Type B pancreatic cell (in vitro differentiated cells): ENCODE measurements around the gene SEC14L6. TPM values are rescaled to one million over a fixed set of nuclear protein-coding genes. Genes with fewer than 3 reads are reported as not detected.
"Not testable (repeated sequence)": the region's sequence is repeated elsewhere in the genome, so short reads cannot be mapped to it uniquely, and the experiment has no call there.

Experiments used
- DNase-seq: peaks from one replicate; pipeline ENCODE4 v3.0.0; 2021; ENCODE audit warnings: mixed read lengths; ENCODE audit not compliant: unreplicated experiment; ENCODE audit errors: extremely low spot score
- H3K27ac Mint-ChIP-seq: 2 replicates; pipeline ENCODE4 v1.8.0; 2021; ENCODE audit warnings: mild to moderate bottlenecking, mixed read lengths
- H3K27me3 Mint-ChIP-seq: 2 replicates; pipeline ENCODE4 v1.8.0; 2021; ENCODE audit warnings: mixed read lengths
- H3K36me3 Mint-ChIP-seq: 2 replicates; pipeline ENCODE4 v1.8.0; 2021; ENCODE audit warnings: mixed read lengths
- H3K4me1 Mint-ChIP-seq: one replicate; pipeline ENCODE4 v1.8.0; 2021; ENCODE audit warnings: mixed read lengths; ENCODE audit not compliant: unreplicated experiment
- H3K4me3 Mint-ChIP-seq: 2 replicates; pipeline ENCODE4 v1.8.0; 2021; ENCODE audit warnings: mild to moderate bottlenecking, mixed read lengths
- H3K9me3 Mint-ChIP-seq: 2 replicates; pipeline ENCODE4 v1.8.0; 2021; ENCODE audit warnings: mixed read lengths
- CTCF ChIP-seq: fragments of 200-600 bp; sonication (generic); conservative IDR thresholded peaks from 2 replicates; pipeline ENCODE4 v1.5.0; 2021; ENCODE audit warnings: antibody characterized with exemption, mild to moderate bottlenecking
- total RNA-seq: library from RNA; stranded (reverse); gene quantifications from 2 replicates; pipeline ENCODE4 v1.2.1, GENCODE V29; 2021; ENCODE audit warnings: low replicate concordance

Gene SEC14L6
- total RNA-seq, 1 donor from 2014 or later: 1.5 TPM

- H3K27ac Mint-ChIP-seq: no peak overlapping the region
- no peak overlapping the region for H3K4me3 Mint-ChIP-seq
- no peak for TF ChIP-seq CTCF
- H3K4me1 Mint-ChIP-seq: peaks cover 3% of the 10 kb centered on the region
- H3K27me3 Mint-ChIP-seq: peaks cover 12% of the 10 kb centered on the region
- H3K9me3 Mint-ChIP-seq: no peaks in the 10 kb centered on the region
- no peaks in the 10 kb centered on the region for H3K36me3 Mint-ChIP-seq
- DNase-seq: no peak
These were observed 18.2 kb upstream of the SEC14L6 start for GRCh38 chr22:30564761-30565119.

GRCh38 chr22:30564045-30564760, 17.7 kb upstream of the SEC14L6 start:
- Mint-ChIP-seq H3K4me3 (no peak overlapping the region), H3K27me3 (peaks cover 8% of the 10 kb centered on the region), H3K9me3 (no peaks in the 10 kb centered on the region), H3K27ac (no peak overlapping the region), H3K36me3 (no peaks in the 10 kb centered on the region), H3K4me1 (peaks cover 5% of the 10 kb centered on the region)
- TF ChIP-seq CTCF: no peak
- DNase-seq: no peak

GRCh38 chr22:30562366-30562765, 15.8 kb upstream of the SEC14L6 start:
- Mint-ChIP-seq H3K4me1 (peaks cover 5% of the 10 kb centered on the region), H3K27me3 (peaks cover 6% of the 10 kb centered on the region), H3K36me3 (no peaks in the 10 kb centered on the region), H3K9me3 (no peaks in the 10 kb centered on the region), H3K27ac (no peak overlapping the region), H3K4me3 (no peak overlapping the region)
- no peak for DNase-seq
- no peak for TF ChIP-seq CTCF

GRCh38 chr22:30561402-30562189, 15.1 kb upstream of the SEC14L6 start:
- peaks cover 5% of the 10 kb centered on the region for H3K4me1 Mint-ChIP-seq
- H3K9me3 Mint-ChIP-seq: no peaks in the 10 kb centered on the region
- no peak overlapping the region for H3K27ac Mint-ChIP-seq
- no peak for DNase-seq
- no peak for TF ChIP-seq CTCF
- H3K4me3 Mint-ChIP-seq: no peak overlapping the region
- no peaks in the 10 kb centered on the region for H3K36me3 Mint-ChIP-seq
- peaks cover 6% of the 10 kb centered on the region for H3K27me3 Mint-ChIP-seq

- not testable (repeated sequence) for H3K36me3 Mint-ChIP-seq, H3K9me3 Mint-ChIP-seq, H3K4me1 Mint-ChIP-seq, H3K27ac Mint-ChIP-seq, H3K4me3 Mint-ChIP-seq, DNase-seq, H3K27me3 Mint-ChIP-seq
These were observed 14.2 kb upstream of the SEC14L6 start for GRCh38 chr22:30560643-30561202.

- no peaks in the 10 kb centered on the region for H3K27me3 Mint-ChIP-seq
- TF ChIP-seq CTCF: no peak
- peaks cover 5% of the 10 kb centered on the region for H3K4me1 Mint-ChIP-seq
- no peak overlapping the region for H3K27ac Mint-ChIP-seq
- no peak for DNase-seq
- no peak overlapping the region for H3K4me3 Mint-ChIP-seq
- H3K36me3 Mint-ChIP-seq: no peaks in the 10 kb centered on the region
- H3K9me3 Mint-ChIP-seq: no peaks in the 10 kb centered on the region
These were observed 13.3 kb upstream of the SEC14L6 start for GRCh38 chr22:30559889-30560288.
